ENCODE measurements around the gene BMP8A.
"Not testable (repeated sequence)": the region's sequence is repeated elsewhere in the genome, so short reads cannot be mapped to it uniquely, and the experiment has no call there.

BMP8A gene

GRCh38 chr1:39484564-39484963, 6.9 kb upstream of the BMP8A start:
- no peak for DNase-seq

- no peak for DNase-seq
Observed at GRCh38 chr1:39485046-39485803, 6.2 kb upstream of the BMP8A start.

- no peak for DNase-seq
Observed at GRCh38 chr1:39488012-39488545, 3.4 kb upstream of the BMP8A start.

GRCh38 chr1:39488793-39489566, 2.5 kb upstream of the BMP8A start:
- DNase-seq: no peak

- DNase-seq: no peak
Observed at GRCh38 chr1:39489567-39490239, 1.7 kb upstream of the BMP8A start.

- no peak for DNase-seq
Observed at GRCh38 chr1:39490596-39491145, 765 bp upstream of the BMP8A start.

- not testable (repeated sequence) for DNase-seq
Observed at GRCh38 chr1:39492118-39493042, 944 bp downstream of the BMP8A start.

GRCh38 chr1:39493043-39493810, 1.8 kb downstream of the BMP8A start:
- not testable (repeated sequence) for DNase-seq

- DNase-seq: no peak
Observed at GRCh38 chr1:39494671-39495410, 3.4 kb downstream of the BMP8A start.

GRCh38 chr1:39496520-39496919, 5.1 kb downstream of the BMP8A start:
- DNase-seq: not testable (repeated sequence)

GRCh38 chr1:39497585-39497984, 6.1 kb downstream of the BMP8A start:
- no peak for DNase-seq

GRCh38 chr1:39498096-39498710, 6.8 kb downstream of the BMP8A start:
- not testable (repeated sequence) for DNase-seq

- DNase-seq: not testable (repeated sequence)
Observed at GRCh38 chr1:39498821-39499220, 7.4 kb downstream of the BMP8A start.

- DNase-seq: no peak
Observed at GRCh38 chr1:39499668-39500067, 8.2 kb downstream of the BMP8A start.

GRCh38 chr1:39500862-39501389, 9.5 kb downstream of the BMP8A start:
- no peak for DNase-seq

GRCh38 chr1:39501666-39502065, 10.2 kb downstream of the BMP8A start:
- DNase-seq: no peak

- not testable (repeated sequence) for DNase-seq
Observed at GRCh38 chr1:39504436-39504835, 13.0 kb downstream of the BMP8A start.

- DNase-seq: no peak
Observed at GRCh38 chr1:39505289-39505688, 13.9 kb downstream of the BMP8A start.

- DNase-seq: no peak
Observed at GRCh38 chr1:39507230-39507928, 15.9 kb downstream of the BMP8A start.

Data from DMS153 (cell line).